ENCODE measurements around the gene GPR21. TPM values are rescaled to one million over a fixed set of nuclear protein-coding genes. Genes with fewer than 3 reads are reported as not detected.

The GPR21 gene
- polyA plus RNA-seq, 1 of the 3 experiments (the other 2 are of a cell fraction) = not detected

DNA sequence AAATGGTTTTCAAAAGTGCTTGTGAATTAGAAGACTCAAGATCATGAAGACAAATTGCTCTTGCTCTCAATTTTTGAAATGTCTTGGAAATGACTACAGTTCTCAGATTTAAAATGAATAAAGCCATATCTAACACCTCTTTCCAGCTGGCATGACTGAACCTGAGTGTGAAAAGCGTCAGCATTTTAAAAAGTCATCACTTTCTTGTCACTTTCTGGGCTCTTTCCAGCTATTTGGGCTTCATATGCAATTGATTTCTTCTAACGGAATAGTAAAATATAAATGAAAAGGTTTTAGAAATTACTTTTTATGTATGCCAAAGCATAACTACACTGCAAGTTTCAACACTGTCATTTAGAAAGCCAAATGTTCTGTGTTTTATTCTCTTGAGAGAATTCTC lies 2.3 kb downstream of the GPR21 start:
- H3K9ac ChIP-seq = no peak overlapping the region
- H2AFZ ChIP-seq (ENCODE audit: low read depth) = no peak overlapping the region
- H3F3A ChIP-seq (replicated peaks; ENCODE audit: insufficient read depth) = peaks cover 5% of the 10 kb centered on the region
- TF ChIP-seq EP300 (IDR thresholded peaks at IDR 0.05; ENCODE audit: borderline replicate concordance in 1 of 2, low read depth in 1 of 2, low read length in 1 of 2) (no peak), SMC3 (IDR thresholded peaks at IDR 0.05; ENCODE audit: low read depth, low read length) (no peak)
- no peak for DNase-seq
- CTCF ChIA-PET = no interaction called here
- H3K4me3 ChIP-seq (ENCODE audit: low read depth in 2 of 2, low read length in 1 of 2) = no peak overlapping the region
- peaks cover 23 to 27% of the 10 kb centered on the region in 2 experiments for H3K36me3 ChIP-seq (replicated peaks in 1 of 2; ENCODE audit: control insufficient read depth in 1 of 2, insufficient read depth in 2 of 2, low read length in 1 of 2)
- 99% methylated on average over 2 of the region's 2 CpGs for WGBS (ENCODE audit: low lambda C conversion rate)
- peaks cover 0 to 8% of the 10 kb centered on the region in 2 experiments; a peak in 2 of 4 replicates for H3K4me1 ChIP-seq (ENCODE audit: control insufficient read depth in 1 of 2, insufficient read depth in 2 of 2, low read depth in 1 of 2, low read length in 1 of 2)
- no peaks in the 10 kb centered on the region for H4K20me1 ChIP-seq (ENCODE audit: insufficient read depth)
- H3K4me2 ChIP-seq = no peak overlapping the region
- no peaks in the 10 kb centered on the region for H3K9me2 ChIP-seq
- POLR2A ChIA-PET = no interaction called here
- no peaks in the 10 kb centered on the region for H3K27me3 ChIP-seq (ENCODE audit: insufficient read depth)
- H3K79me2 ChIP-seq (ENCODE audit: insufficient read depth) = no peaks in the 10 kb centered on the region
- no peak overlapping the region for H3K27ac ChIP-seq (ENCODE audit: low read depth in 2 of 2, low read length in 1 of 2)
- no peaks in the 10 kb centered on the region for H3K9me3 ChIP-seq

DNA sequence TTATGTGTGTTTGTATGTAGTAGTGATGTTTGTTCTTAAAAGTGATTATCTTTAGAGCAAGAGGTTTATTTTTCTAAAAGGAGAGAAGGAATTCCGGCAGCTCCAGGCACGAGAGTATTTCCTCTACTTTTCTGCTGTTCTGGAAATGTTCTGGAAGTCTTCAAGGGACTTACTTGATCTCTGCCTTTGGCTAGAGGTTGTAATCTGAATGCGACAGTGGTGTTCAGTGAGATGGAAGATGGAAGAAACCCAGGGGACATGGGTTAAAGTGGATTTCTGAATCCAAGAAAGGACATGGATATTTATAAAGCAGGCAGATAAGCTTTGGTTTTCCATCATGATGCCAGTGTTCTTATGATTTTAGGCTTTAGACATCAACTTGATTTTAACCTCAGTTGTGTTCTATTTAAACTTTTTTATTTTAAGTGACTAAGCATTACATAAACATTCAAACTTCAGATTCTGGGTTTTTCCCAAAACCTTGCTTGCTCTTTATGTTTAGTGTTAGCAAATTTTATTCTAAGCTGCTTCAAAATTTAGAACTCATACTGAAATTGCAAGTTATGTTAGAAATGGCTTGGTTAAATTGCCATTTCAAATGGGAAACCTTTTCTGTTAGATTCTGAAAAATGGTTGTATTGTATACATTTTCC lies 3.6 kb downstream of the GPR21 start:
- POLR2A ChIA-PET = no interaction called here
- Histone ChIP-seq H2AFZ (ENCODE audit: low read depth) (no peak overlapping the region), H3K27me3 (ENCODE audit: insufficient read depth) (no peaks in the 10 kb centered on the region), H3K4me1 (ENCODE audit: control insufficient read depth in 1 of 2, insufficient read depth in 2 of 2, low read depth in 1 of 2, low read length in 1 of 2) (peaks cover 0 to 8% of the 10 kb centered on the region in 2 experiments; a peak in 2 of 4 replicates), H3K27ac (ENCODE audit: low read depth in 2 of 2, low read length in 1 of 2) (peak overlapping the region in 1 of 2 experiments; percentile 16; a peak in 1 of 4 replicates), H3F3A (replicated peaks; ENCODE audit: insufficient read depth) (peaks cover 5% of the 10 kb centered on the region), H3K9me3 (no peaks in the 10 kb centered on the region), H4K20me1 (ENCODE audit: insufficient read depth) (no peaks in the 10 kb centered on the region), H3K4me3 (ENCODE audit: low read depth in 2 of 2, low read length in 1 of 2) (no peak overlapping the region), H3K36me3 (replicated peaks in 1 of 2; ENCODE audit: control insufficient read depth in 1 of 2, insufficient read depth in 2 of 2, low read length in 1 of 2) (peaks cover 35 to 36% of the 10 kb centered on the region in 2 experiments), H3K9ac (no peak overlapping the region), H3K79me2 (ENCODE audit: insufficient read depth) (no peaks in the 10 kb centered on the region), H3K4me2 (no peak overlapping the region), H3K9me2 (no peaks in the 10 kb centered on the region)
- WGBS (ENCODE audit: low lambda C conversion rate) = 88% methylated on average over 3 of the region's 3 CpGs
- no peak for DNase-seq
- CTCF ChIA-PET = no interaction called here
- TF ChIP-seq, protein P1, sequence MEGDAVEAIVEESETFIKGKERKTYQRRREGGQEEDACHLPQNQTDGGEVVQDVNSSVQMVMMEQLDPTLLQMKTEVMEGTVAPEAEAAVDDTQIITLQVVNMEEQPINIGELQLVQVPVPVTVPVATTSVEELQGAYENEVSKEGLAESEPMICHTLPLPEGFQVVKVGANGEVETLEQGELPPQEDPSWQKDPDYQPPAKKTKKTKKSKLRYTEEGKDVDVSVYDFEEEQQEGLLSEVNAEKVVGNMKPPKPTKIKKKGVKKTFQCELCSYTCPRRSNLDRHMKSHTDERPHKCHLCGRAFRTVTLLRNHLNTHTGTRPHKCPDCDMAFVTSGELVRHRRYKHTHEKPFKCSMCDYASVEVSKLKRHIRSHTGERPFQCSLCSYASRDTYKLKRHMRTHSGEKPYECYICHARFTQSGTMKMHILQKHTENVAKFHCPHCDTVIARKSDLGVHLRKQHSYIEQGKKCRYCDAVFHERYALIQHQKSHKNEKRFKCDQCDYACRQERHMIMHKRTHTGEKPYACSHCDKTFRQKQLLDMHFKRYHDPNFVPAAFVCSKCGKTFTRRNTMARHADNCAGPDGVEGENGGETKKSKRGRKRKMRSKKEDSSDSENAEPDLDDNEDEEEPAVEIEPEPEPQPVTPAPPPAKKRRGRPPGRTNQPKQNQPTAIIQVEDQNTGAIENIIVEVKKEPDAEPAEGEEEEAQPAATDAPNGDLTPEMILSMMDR (IDR thresholded peaks at IDR 0.05) = no peak
- TF ChIP-seq TEAD4 (IDR thresholded peaks at IDR 0.05; ENCODE audit: borderline replicate concordance, insufficient read depth) = no peak
- TF ChIP-seq EZH2phosphoT487 (IDR thresholded peaks at IDR 0.05; ENCODE audit: borderline replicate concordance, low read depth) = no peak
- TF ChIP-seq SIN3A (IDR thresholded peaks at IDR 0.05; ENCODE audit: borderline replicate concordance, low read depth, low read length) = no peak
- TF ChIP-seq, protein P2, sequence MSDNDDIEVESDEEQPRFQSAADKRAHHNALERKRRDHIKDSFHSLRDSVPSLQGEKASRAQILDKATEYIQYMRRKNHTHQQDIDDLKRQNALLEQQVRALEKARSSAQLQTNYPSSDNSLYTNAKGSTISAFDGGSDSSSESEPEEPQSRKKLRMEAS (IDR thresholded peaks at IDR 0.05; ENCODE audit: low read depth) = no peak
- TF ChIP-seq FOXJ3 (CRISPR knock-in tag; IDR thresholded peaks at IDR 0.05) = no peak
- TF ChIP-seq JUND (IDR thresholded peaks at IDR 0.05) = no peak
- TF ChIP-seq NRF1 (IDR thresholded peaks at IDR 0.05; ENCODE audit: low read depth, low read length) = no peak
- TF ChIP-seq YY1 (IDR thresholded peaks at IDR 0.05; ENCODE audit: low read depth) = no peak
- TF ChIP-seq RXRA (IDR thresholded peaks at IDR 0.05; ENCODE audit: borderline replicate concordance, low read depth) = no peak
- TF ChIP-seq MEF2A (IDR thresholded peaks at IDR 0.05; ENCODE audit: borderline replicate concordance, low read depth) = no peak
- TF ChIP-seq TCF12 (IDR thresholded peaks at IDR 0.05) = no peak
- TF ChIP-seq ELF1 (IDR thresholded peaks at IDR 0.05) = no peak
- TF ChIP-seq FOXM1 (IDR thresholded peaks at IDR 0.05; ENCODE audit: low read depth) = no peak
